Heart right ventricle (tissue), 16 donors: ENCODE results near the gene SSH2. TPM values are rescaled to one million over a fixed set of nuclear protein-coding genes. Genes with fewer than 3 reads are reported as not detected.

Experiments
- ATAC-seq, 8 donors: fragments of 200-7000 bp; cut with Tn5 transposase; one replicate each; pipeline ENCODE4 v1.9.1; 2020; ENCODE audit warnings: mild to moderate bottlenecking in 8 of 8, moderate library complexity in 8 of 8, moderate number of reproducible peaks in 1 of 8
- DNase-seq, 2 donors: peaks; one replicate each; pipeline ENCODE4 v3.0.0-alpha.2; 2020
- H3K27ac ChIP-seq, 10 donors: fragments of 200-600 bp; sonication (generic) in 2 of 10; one replicate each; pipeline versions ENCODE4 v1.5.0 to v1.8.0; 2020 to 2022; ENCODE audit warnings: mild to moderate bottlenecking in 3 of 10
- H3K27me3 ChIP-seq, 7 donors: fragments of 200-600 bp; one replicate each; pipeline ENCODE4 v1.8.0; 2021 to 2022; ENCODE audit warnings: mild to moderate bottlenecking in 2 of 7
- H3K36me3 ChIP-seq, 9 donors: fragments of 200-600 bp; sonication (generic) in 1 of 9; one replicate each; pipeline versions ENCODE4 v1.5.0 to v1.8.0; 2020 to 2022; ENCODE audit warnings: mild to moderate bottlenecking in 2 of 9
- H3K4me1 ChIP-seq, 9 donors: fragments of 200-600 bp; sonication (generic) in 1 of 9; one replicate each; pipeline versions ENCODE4 v1.5.0 to v1.8.0; 2020 to 2022; ENCODE audit warnings: mild to moderate bottlenecking in 4 of 9
- H3K4me3 ChIP-seq, 10 donors: fragments of 200-600 bp; sonication (generic) in 2 of 10; one replicate each; pipeline versions ENCODE4 v1.5.0 to v1.8.0; 2020 to 2022; ENCODE audit warnings: mild to moderate bottlenecking in 7 of 10, moderate library complexity in 2 of 10
- H3K9me3 ChIP-seq, 11 donors: fragments of 200-600 bp in 10 of 11; sonication (generic) in 2 of 11; one replicate each; pipeline versions ENCODE4 v1.5.0 to v1.8.0; 2013 to 2022; ENCODE audit warnings: mild to moderate bottlenecking in 2 of 11, control low read depth in 1 of 11, moderate library complexity in 1 of 11
- CTCF ChIP-seq, 9 donors: fragments of 200-600 bp; sonication (generic) in 2 of 9; IDR thresholded peaks; one replicate each; pipeline versions ENCODE4 v1.5.0 to v1.8.0; 2021 to 2022; ENCODE audit warnings: antibody characterized with exemption in 9 of 9, mild to moderate bottlenecking in 5 of 9, moderate library complexity in 1 of 9
- WGBS, 2 donors: extraction: QIAGEN DNeasy Blood & Tissue Kit; methylation state at CpG; one replicate each; pipeline ENCODE4 v1.1.7; 2013; ENCODE audit warnings: inconsistent platforms in 1 of 2; 5-methylcytosine and 5-hydroxymethylcytosine counted together
- intact Hi-C, 10 donors: fragments of 100-400 bp; cut with DNase I; formaldehyde crosslinking; loops; one replicate each; pipeline versions ENCODE4 v1.11.1 to v1.14.2; 2022
- polyA plus RNA-seq, 2 donors: library from polyadenylated mRNA; stranded (reverse); fragments of 200-250 nt; gene quantifications; one replicate each; pipeline ENCODE4 v1.2.3, GENCODE V29; 2013
- total RNA-seq, 10 donors: library from RNA; stranded (reverse); fragmentation: NEBNext Ultra II Directional in 3 of 10; extraction: Animal tissue kit (Norgen Biotek cat#: 25700) in 3 of 10; gene quantifications; one replicate each; pipeline versions ENCODE4 v1.2.1 to v1.2.4, GENCODE V29; 2021 to 2023
- donor health status: Arrhythmogenic right ventricular cardiomyopathy.
- donor health status: ischemic (EF 13 %, LVEDD 7.1; RV severe dilation, severe dysfunction).
- donor health status: healthy with polysubstance abuse.
- donor health status: DM: no; HTN: yes; CAD: no.
- donor health status: DM: no; HTN: no; CAD: no.
- donor health status: ischemic (EF 25% LVEDD 6.9; RV normal size, moderate dysfunction).
- donor health status: ischemic (EF 25% LVEDD 5.7; RV mildly dilated, moderate dysfunction).
- donor health status: healthy.
- donor health status: DM: yes; HTN: yes; CAD: no.
- donor health status: Ischemic cardiomyopathy.
- donor health status: ischemic (EF 35%, LVEDD 5.7; RV mildly dilated, moderate dysfunction).
- donor health status: nonischemic (EF 11% LVEDD 7.7; RV severe dilation, severe dysfunction).
- donor health status: DM: yes; HTN: yes; CAD: no.
- donor health status: PGD.
- donor health status: ischemic (EF 29% LVEDD 5.4; RV normal size, mild dysfunction).
- donor health status: nonischemic (EF 23%, LVEDD 6.1; RV moderate dilation, normal function).

The SSH2 gene
- total and polyA plus RNA-seq, 12 donors = 17.9 to 42.9 (median 34.3) TPM

- Histone ChIP-seq H3K27ac (peak overlapping the region in 4 of 10 donors; percentile 4 to 89 (median 76)), H3K36me3 (peaks cover 0 to 5% (median 0%) of the 10 kb centered on the region in 9 donors), H3K27me3 (peaks cover 0 to 47% (median 0%) of the 10 kb centered on the region in 7 donors), H3K4me1 (peaks cover 14 to 97% (median 79%) of the 10 kb centered on the region in 9 donors), H3K9me3 (no peaks in the 10 kb centered on the region), H3K4me3 (peak overlapping the region in 9 of 10 donors; percentile 11 to 59 (median 39))
- 18 to 25% methylated on average over 67 to 68 of the region's 68 CpGs for WGBS, 2 donors
- ATAC-seq (peak in 5 of 8 donors; percentile 4 to 27 (median 5)), DNase-seq (peak in 1 of 2 donors; percentile 82)
- intact Hi-C loops = loop anchor here in 4 of 10 donors (5.0 to 10.0 kb wide), 4 partner anchors 157 to 317 kb away; partner anchors contain the start of gene SSH2 (in 2 of the 4)
- TF ChIP-seq CTCF (IDR thresholded peaks at IDR 0.05) = peak; percentile 11 to 85 (median 59)
Measured at GRCh38 chr17:29617481-29618271, 312.4 kb downstream of the SSH2 start.

GRCh38 chr17:29617125-29617480 lies 312.9 kb downstream of the SSH2 start:
- intact Hi-C loops = loop anchor here in 4 of 10 donors (5.0 to 10.0 kb wide), 4 partner anchors 158 to 318 kb away; partner anchors contain the start of gene SSH2 (in 2 of the 4)

GRCh38 chr17:29616300-29617048 lies 313.6 kb downstream of the SSH2 start:
- 62 to 68% methylated on average over 32 of the region's 32 CpGs for WGBS, 2 donors
- no peak for TF ChIP-seq CTCF (IDR thresholded peaks at IDR 0.05)
- Histone ChIP-seq H3K27me3 (peaks cover 0 to 43% (median 0%) of the 10 kb centered on the region in 7 donors), H3K27ac (peak overlapping the region in 2 of 10 donors; percentile 26 to 37), H3K4me3 (peak overlapping the region; percentile 14 to 60 (median 50)), H3K9me3 (no peaks in the 10 kb centered on the region), H3K4me1 (peaks cover 14 to 89% (median 72%) of the 10 kb centered on the region in 9 donors), H3K36me3 (peaks cover 0 to 5% (median 0%) of the 10 kb centered on the region in 9 donors)
- ATAC-seq (no peak), DNase-seq (no peak)
- intact Hi-C loops = loop anchor here in 4 of 10 donors (5.0 to 10.0 kb wide), 4 partner anchors 158 to 318 kb away; partner anchors contain the start of gene SSH2 (in 2 of the 4)

More at GRCh38 chr17:29617125-29617480, 312.9 kb downstream of the SSH2 start:
- peak in 7 of 9 donors; percentile 26 to 73 (median 41) for TF ChIP-seq CTCF (IDR thresholded peaks at IDR 0.05)
- Histone ChIP-seq H3K27me3 (peaks cover 0 to 46% (median 0%) of the 10 kb centered on the region in 7 donors), H3K36me3 (peaks cover 0 to 5% (median 0%) of the 10 kb centered on the region in 9 donors), H3K4me3 (peak overlapping the region in 7 of 10 donors; percentile 19 to 59 (median 39)), H3K4me1 (peaks cover 14 to 95% (median 77%) of the 10 kb centered on the region in 9 donors), H3K9me3 (no peaks in the 10 kb centered on the region), H3K27ac (peak overlapping the region in 1 of 10 donors; percentile 83)
- DNase-seq = peak; percentile 56 to 75
- ATAC-seq = no peak
- WGBS, 2 donors = 27 to 37% methylated on average over 16 of the region's 16 CpGs
